ENCODE measurements around the gene C1orf198. TPM values are rescaled to one million over a fixed set of nuclear protein-coding genes. Genes with fewer than 3 reads are reported as not detected.

Gene C1orf198
- total RNA-seq: 17.1 and 17.8 TPM in 2 replicates

GRCh38 chr1:230867903-230868735, at the start of gene C1orf198:
C1orf198 (minus strand) TSS chr1:230868521; CDS start chr1:230868512, 9 bp downstream.
- DNase-seq (ENCODE audit: low read depth in 2 of 2): peak in 1 of 2 donors; percentile 62

GRCh38 chr1:230917284-230918135, 49.2 kb upstream of the C1orf198 start:
- DNase-seq (ENCODE audit: low read depth in 2 of 2): peak; percentile 71 to 87

GRCh38 chr1:230916587-230917283, 48.4 kb upstream of the C1orf198 start:
- no peak for DNase-seq (ENCODE audit: low read depth in 2 of 2)

GRCh38 chr1:230915078-230915477, 46.8 kb upstream of the C1orf198 start:
- no peak for DNase-seq (ENCODE audit: low read depth in 2 of 2)

GRCh38 chr1:230913496-230913895, 45.2 kb upstream of the C1orf198 start:
- no peak for DNase-seq (ENCODE audit: low read depth in 2 of 2)

- DNase-seq (ENCODE audit: low read depth in 2 of 2): no peak
Measured at GRCh38 chr1:230910755-230911117, 42.4 kb upstream of the C1orf198 start.

GRCh38 chr1:230909974-230910754, 41.8 kb upstream of the C1orf198 start:
- no peak for DNase-seq (ENCODE audit: low read depth in 2 of 2)

- DNase-seq (ENCODE audit: low read depth in 2 of 2): no peak
Measured at GRCh38 chr1:230907472-230908205, 39.3 kb upstream of the C1orf198 start.

- peak in 1 of 2 donors; percentile 25 for DNase-seq (ENCODE audit: low read depth in 2 of 2)
Measured at GRCh38 chr1:230906226-230906625, 37.9 kb upstream of the C1orf198 start.

- DNase-seq (ENCODE audit: low read depth in 2 of 2): peak; percentile 42 to 88
Measured at GRCh38 chr1:230905733-230906132, 37.4 kb upstream of the C1orf198 start.

- DNase-seq (ENCODE audit: low read depth in 2 of 2): no peak
Measured at GRCh38 chr1:230902349-230902923, 34.1 kb upstream of the C1orf198 start.

GRCh38 chr1:230901671-230902070, 33.4 kb upstream of the C1orf198 start:
- no peak for DNase-seq (ENCODE audit: low read depth in 2 of 2)

GRCh38 chr1:230900984-230901383, 32.7 kb upstream of the C1orf198 start:
- DNase-seq (ENCODE audit: low read depth in 2 of 2): no peak

GRCh38 chr1:230899841-230900251, 31.5 kb upstream of the C1orf198 start:
- no peak for DNase-seq (ENCODE audit: low read depth in 2 of 2)

- DNase-seq (ENCODE audit: low read depth in 2 of 2): no peak
Measured at GRCh38 chr1:230898748-230899147, 30.4 kb upstream of the C1orf198 start.

- no peak for DNase-seq (ENCODE audit: low read depth in 2 of 2)
Measured at GRCh38 chr1:230898144-230898543, 29.8 kb upstream of the C1orf198 start.

- no peak for DNase-seq (ENCODE audit: low read depth in 2 of 2)
Measured at GRCh38 chr1:230896779-230897178, 28.5 kb upstream of the C1orf198 start.

GRCh38 chr1:230895452-230895851, 27.1 kb upstream of the C1orf198 start:
- no peak for DNase-seq (ENCODE audit: low read depth in 2 of 2)

- DNase-seq (ENCODE audit: low read depth in 2 of 2): no peak
Measured at GRCh38 chr1:230894664-230895063, 26.3 kb upstream of the C1orf198 start.

GRCh38 chr1:230894032-230894431, 25.7 kb upstream of the C1orf198 start:
- DNase-seq (ENCODE audit: low read depth in 2 of 2): no peak

All from dermis microvascular lymphatic vessel endothelial cell (primary cell).